B cell (primary cell): Measurements from ENCODE around the gene MACROH2A1. TPM values are rescaled to one million over a fixed set of nuclear protein-coding genes. Genes with fewer than 3 reads are reported as not detected.

Source experiments
- ATAC-seq: fragments of 200-7000 bp; cut with Tn5 transposase; one replicate; pipeline ENCODE4 v1.10.0; 2021; ENCODE audit warnings: low read depth, mild to moderate bottlenecking, moderate number of reproducible peaks, moderate library complexity
- CTCF ChIA-PET: fragments of 350-600 bp; sonication (Branson Sonifier 250); formaldehyde crosslinking; loops from one replicate; lab custom pipeline; 2021; ENCODE audit warnings: antibody characterized with exemption, inconsistent platforms; lab: Charles Lee
- POLR2A ChIA-PET: fragments of 350-600 bp; sonication (Branson Sonifier 250); formaldehyde crosslinking; loops from one replicate; lab custom pipeline; 2021; ENCODE audit warnings: antibody characterized with exemption; lab: Charles Lee
- DNase-seq: peaks from one replicate; pipeline ENCODE4 v3.0.0; 2013
- H2AFZ ChIP-seq: 2 replicates; pipeline ENCODE4 v1.6.1; 2012; ENCODE audit warnings: mild to moderate bottlenecking, low read depth, low read length; ENCODE audit not compliant: insufficient read depth, poor library complexity, severe bottlenecking
- H3K27ac ChIP-seq, 2 donors: 1 replicate in 1 of 2; 2 replicates in 1 of 2; pipeline ENCODE4 v1.5.1; 2012 to 2013; ENCODE audit warnings: low read length in 2 of 2, mild to moderate bottlenecking in 2 of 2, moderate library complexity in 1 of 2
- H3K27me3 ChIP-seq, 4 experiments: fragments of 200-600 bp in 1 of 4; sonication (generic) in 1 of 4; replicated peaks in 1 of 4; 1 replicate in 2 of 4; 2 replicates in 2 of 4; pipeline versions ENCODE4 v1.6.1 to v1.7.0; 2013 to 2016; ENCODE audit warnings: low read length in 3 of 4, mild to moderate bottlenecking in 2 of 4, mixed read lengths in 1 of 4, moderate library complexity in 1 of 4; ENCODE audit not compliant: insufficient read depth in 4 of 4, control insufficient read depth in 3 of 4; ENCODE audit errors: control extremely low read depth in 1 of 4
- H3K36me3 ChIP-seq, 2 experiments: replicated peaks in 1 of 2; 1 replicate in 1 of 2; 2 replicates in 1 of 2; pipeline versions ENCODE4 v1.6.1 to v1.7.1; 2013; ENCODE audit warnings: low read length in 1 of 2; ENCODE audit not compliant: insufficient read depth in 2 of 2, control insufficient read depth in 1 of 2; ENCODE audit errors: control extremely low read depth in 1 of 2, extremely low read depth in 1 of 2
- H3K4me1 ChIP-seq, 2 donors: fragments of 200-600 bp in 1 of 2; sonication (generic) in 1 of 2; 1 replicate in 1 of 2; 2 replicates in 1 of 2; pipeline versions ENCODE4 v1.5.1 to v1.6.1; 2013 to 2017; ENCODE audit warnings: low read length in 2 of 2; ENCODE audit not compliant: control insufficient read depth in 2 of 2, insufficient read depth in 2 of 2
- H3K4me2 ChIP-seq: replicated peaks from 2 replicates; pipeline ENCODE3; 2012; ENCODE audit warnings: mild to moderate bottlenecking, low read depth, low read length; ENCODE audit not compliant: poor library complexity, severe bottlenecking
- H3K4me3 ChIP-seq, 5 experiments: fragments of 200-600 bp in 1 of 5; sonication (generic) in 1 of 5; 1 replicate in 3 of 5; 2 replicates in 2 of 5; pipeline versions ENCODE4 v1.5.1 to v1.7.0; 2011 to 2016; ENCODE audit warnings: low read length in 4 of 5, mild to moderate bottlenecking in 4 of 5, low read depth in 2 of 5, control low read depth in 1 of 5, moderate library complexity in 1 of 5; ENCODE audit not compliant: insufficient read depth in 1 of 5; ENCODE audit errors: control extremely low read depth in 1 of 5, extremely low read depth in 1 of 5
- H3K79me2 ChIP-seq: fragments of 200-600 bp; sonication (generic); one replicate; pipeline ENCODE4 v1.6.0; 2016; ENCODE audit warnings: low read length; ENCODE audit not compliant: control insufficient read depth, insufficient read depth
- H3K9ac ChIP-seq: fragments of 200-600 bp; sonication (generic); 2 replicates; pipeline ENCODE4 v1.6.1; 2017; ENCODE audit warnings: mild to moderate bottlenecking, low read length, moderate library complexity
- H3K9me3 ChIP-seq, 3 donors: one replicate each; pipeline versions ENCODE4 v1.6.1 to v1.7.1; 2013; ENCODE audit warnings: low read length in 2 of 3; ENCODE audit not compliant: control insufficient read depth in 2 of 3, insufficient read depth in 1 of 3; ENCODE audit errors: control extremely low read depth in 1 of 3
- H4K20me1 ChIP-seq: 2 replicates; pipeline ENCODE4 v1.6.0; 2012; ENCODE audit warnings: mild to moderate bottlenecking, low read length; ENCODE audit not compliant: insufficient read depth, control insufficient read depth, poor library complexity, severe bottlenecking
- H3K27ac Mint-ChIP-seq: one replicate; pipeline ENCODE4 v1.8.0; 2021; ENCODE audit warnings: mixed read lengths
- H3K27me3 Mint-ChIP-seq: one replicate; pipeline ENCODE4 v1.8.0; 2021; ENCODE audit warnings: mixed read lengths
- H3K4me1 Mint-ChIP-seq: one replicate; pipeline ENCODE4 v1.8.0; 2021; ENCODE audit warnings: mixed read lengths
- H3K4me3 Mint-ChIP-seq: one replicate; pipeline ENCODE4 v1.8.0; 2021; ENCODE audit warnings: mixed read lengths
- H3K9me3 Mint-ChIP-seq: one replicate; pipeline ENCODE4 v1.8.0; 2022; ENCODE audit warnings: mixed read lengths; ENCODE audit not compliant: insufficient read depth
- CTCF ChIP-seq: fragments of 200-600 bp; IDR thresholded peaks from one replicate; pipeline ENCODE4 v1.8.0; 2022; ENCODE audit warnings: antibody characterized with exemption, mild to moderate bottlenecking
- EZH2 ChIP-seq: IDR thresholded peaks from 2 replicates; pipeline ENCODE4 v1.6.1; 2012; ENCODE audit warnings: borderline replicate concordance, low read depth, mild to moderate bottlenecking, moderate library complexity, low read length; ENCODE audit not compliant: insufficient read depth, poor library complexity, severe bottlenecking
- WGBS: methylation state at CpG from one replicate; pipeline ENCODE4 v1.1.5; 2013; ENCODE audit warnings: missing lambda C conversion rate; ENCODE audit not compliant: insufficient coverage; 5-methylcytosine and 5-hydroxymethylcytosine counted together
- intact Hi-C: fragments of 100-400 bp; cut with micrococcal nuclease; formaldehyde crosslinking; loops from one replicate; pipeline ENCODE4 v1.10.0; 2022
- polyA plus RNA-seq: library from polyadenylated mRNA; depleted of rRNA; stranded (reverse); fragments of >200 nt; gene quantifications from 2 replicates; pipeline ENCODE4 v1.2.3, GENCODE V29; 2012
- total RNA-seq, 2 donors: library from RNA; stranded (reverse); fragments of 120-200 nt in 1 of 2; gene quantifications; 1 replicate in 1 of 2; 2 replicates in 1 of 2; pipeline versions ENCODE4 v1.2.3 to v1.2.4, GENCODE V29; 2013 to 2022

MACROH2A1 gene
- total and polyA plus RNA-seq, 2 donors (not counting 1 experiment from before 2014, with no cell fraction given), result 80.1 to 99.7 TPM

GRCh38 chr5:135386096-135386495 is 12.9 kb downstream of the MACROH2A1 start:
- ATAC-seq (no peak), DNase-seq (no peak)
- Histone ChIP-seq H4K20me1 (peaks cover 64% of the 10 kb centered on the region), H3K4me3 (no peak overlapping the region), H3K9me3 (no peaks in the 10 kb centered on the region), H3K79me2 (peaks cover 83% of the 10 kb centered on the region), H3K27me3 (no peaks in the 10 kb centered on the region), H3K4me2 (no peak overlapping the region), H3K36me3 (peaks cover 1 to 71% of the 10 kb centered on the region in 2 experiments), H3K4me1 (peaks cover 11 to 15% of the 10 kb centered on the region in 2 donors), H2AFZ (no peak overlapping the region), H3K27ac (no peak overlapping the region), H3K9ac (no peak overlapping the region)
- ChIA-PET POLR2A (no interaction called here), CTCF (no interaction called here)
- no peak for TF ChIP-seq CTCF
- no peak for TF ChIP-seq EZH2
- Mint-ChIP-seq H3K27me3 (no peaks in the 10 kb centered on the region), H3K4me1 (peaks cover 26% of the 10 kb centered on the region), H3K4me3 (no peak overlapping the region), H3K9me3 (no peaks in the 10 kb centered on the region), H3K27ac (no peak overlapping the region)
- no CpG with 5 or more reads among the region's 3 CpGs for WGBS
- intact Hi-C loops, result no loop called here

- H3K27me3 Mint-ChIP-seq, result no peaks in the 10 kb centered on the region
- intact Hi-C loops, result no loop called here
- ChIA-PET CTCF (interaction anchor here (1.0 kb wide), 1 partner anchor 9 kb away, joined by 3 read pairs; no protein-coding TSS in a partner anchor), POLR2A (no interaction called here)
- Histone ChIP-seq H3K27me3 (no peaks in the 10 kb centered on the region), H3K4me1 (peaks cover 11 to 15% of the 10 kb centered on the region in 2 donors), H3K27ac (no peak overlapping the region), H3K4me3 (no peak overlapping the region), H4K20me1 (peaks cover 59% of the 10 kb centered on the region), H3K9ac (no peak overlapping the region), H3K9me3 (no peaks in the 10 kb centered on the region), H3K79me2 (peaks cover 78% of the 10 kb centered on the region), H2AFZ (no peak overlapping the region), H3K36me3 (peaks cover 1 to 69% of the 10 kb centered on the region in 2 experiments), H3K4me2 (no peak overlapping the region)
- no peak overlapping the region for H3K27ac Mint-ChIP-seq
- TF ChIP-seq EZH2, result no peak
- TF ChIP-seq CTCF, result no peak
- DNase-seq, result no peak
- no peaks in the 10 kb centered on the region for H3K9me3 Mint-ChIP-seq
- H3K4me1 Mint-ChIP-seq, result peaks cover 26% of the 10 kb centered on the region
- no peak overlapping the region for H3K4me3 Mint-ChIP-seq
- no peak for ATAC-seq
- WGBS, result 75% methylated on average over 1 of the region's 3 CpGs
Observed at GRCh38 chr5:135385576-135385975, 13.5 kb downstream of the MACROH2A1 start.
